HG03175 (cell line): Measurements from ENCODE around the gene PSMA7.

Experiments used
- ATAC-seq: cut with Tn5 transposase; IDR thresholded peaks from one replicate; pipeline ENCODE4 v1.9.1; 2021; ENCODE audit warnings: mild to moderate bottlenecking, moderate library complexity; ENCODE audit not compliant: unreplicated experiment

The PSMA7 gene

GRCh38 chr20:62096421-62097380 lies 46.5 kb downstream of the PSMA7 start:
- no peak for ATAC-seq

GRCh38 chr20:62089393-62089792 lies 53.8 kb downstream of the PSMA7 start:
- no peak for ATAC-seq

GRCh38 chr20:62088258-62089127 lies 54.7 kb downstream of the PSMA7 start:
- no peak for ATAC-seq

GRCh38 chr20:62087632-62088031 lies 55.6 kb downstream of the PSMA7 start:
- no peak for ATAC-seq

- ATAC-seq: no peak
Observed at GRCh38 chr20:62087227-62087626, 56.0 kb downstream of the PSMA7 start.
